NCI-H1930 (cell line): Measurements from ENCODE around the gene TRIM69.
"Not testable (repeated sequence)": the region's sequence is repeated elsewhere in the genome, so short reads cannot be mapped to it uniquely, and the experiment has no call there.

Experiments
- DNase-seq, 2 experiments: peaks; one replicate each; lab custom pipeline; 2025; lab: John Stamatoyannopoulos, UW

Gene TRIM69

GRCh38 chr15:44743454-44743853 is 7.1 kb downstream of the TRIM69 start:
- not testable (repeated sequence) for DNase-seq

- no peak for DNase-seq
Observed at GRCh38 chr15:44753345-44753744, 17.0 kb downstream of the TRIM69 start.

- no peak for DNase-seq
Observed at GRCh38 chr15:44763187-44763586, 26.9 kb downstream of the TRIM69 start.

GRCh38 chr15:44763848-44764247 is 27.5 kb downstream of the TRIM69 start:
- no peak for DNase-seq

- no peak for DNase-seq
Observed at GRCh38 chr15:44765036-44765435, 28.7 kb downstream of the TRIM69 start.

GRCh38 chr15:44769521-44769920 is 33.2 kb downstream of the TRIM69 start:
- no peak for DNase-seq

GRCh38 chr15:44770715-44771114 is 34.4 kb downstream of the TRIM69 start:
- not testable (repeated sequence) for DNase-seq

GRCh38 chr15:44775953-44776352 is 39.6 kb downstream of the TRIM69 start:
- DNase-seq = peak; percentile 12 to 35

- no peak for DNase-seq
Observed at GRCh38 chr15:44779761-44780160, 43.4 kb downstream of the TRIM69 start.

- DNase-seq = no peak
Observed at GRCh38 chr15:44780608-44781007, 44.3 kb downstream of the TRIM69 start.

GRCh38 chr15:44781128-44781810 is 44.9 kb downstream of the TRIM69 start:
- no peak for DNase-seq

GRCh38 chr15:44782516-44782915 is 46.2 kb downstream of the TRIM69 start:
- no peak for DNase-seq

- DNase-seq = not testable (repeated sequence)
Observed at GRCh38 chr15:44784918-44785274, 48.6 kb downstream of the TRIM69 start.

- no peak for DNase-seq
Observed at GRCh38 chr15:44788748-44789147, 52.4 kb downstream of the TRIM69 start.

- no peak for DNase-seq
Observed at GRCh38 chr15:44790215-44790614, 53.9 kb downstream of the TRIM69 start.

- no peak for DNase-seq
Observed at GRCh38 chr15:44790656-44791055, 54.3 kb downstream of the TRIM69 start.

- DNase-seq = no peak
Observed at GRCh38 chr15:44792715-44793114, 56.4 kb downstream of the TRIM69 start.

GRCh38 chr15:44794072-44794471 is 57.7 kb downstream of the TRIM69 start:
- no peak for DNase-seq

- no peak for DNase-seq
Observed at GRCh38 chr15:44796508-44796907, 60.2 kb downstream of the TRIM69 start.

GRCh38 chr15:44798826-44799225 is 62.5 kb downstream of the TRIM69 start:
- DNase-seq = no peak

- no peak for DNase-seq
Observed at GRCh38 chr15:44801364-44801763, 65.0 kb downstream of the TRIM69 start.

GRCh38 chr15:44801797-44802196 is 65.5 kb downstream of the TRIM69 start:
- DNase-seq = no peak

- DNase-seq = no peak
Observed at GRCh38 chr15:44802336-44802735, 66.0 kb downstream of the TRIM69 start.

GRCh38 chr15:44804298-44805046 is 68.1 kb downstream of the TRIM69 start:
- DNase-seq = no peak
